ENCODE results near the gene DSCAML1.

The DSCAML1 gene

DNA sequence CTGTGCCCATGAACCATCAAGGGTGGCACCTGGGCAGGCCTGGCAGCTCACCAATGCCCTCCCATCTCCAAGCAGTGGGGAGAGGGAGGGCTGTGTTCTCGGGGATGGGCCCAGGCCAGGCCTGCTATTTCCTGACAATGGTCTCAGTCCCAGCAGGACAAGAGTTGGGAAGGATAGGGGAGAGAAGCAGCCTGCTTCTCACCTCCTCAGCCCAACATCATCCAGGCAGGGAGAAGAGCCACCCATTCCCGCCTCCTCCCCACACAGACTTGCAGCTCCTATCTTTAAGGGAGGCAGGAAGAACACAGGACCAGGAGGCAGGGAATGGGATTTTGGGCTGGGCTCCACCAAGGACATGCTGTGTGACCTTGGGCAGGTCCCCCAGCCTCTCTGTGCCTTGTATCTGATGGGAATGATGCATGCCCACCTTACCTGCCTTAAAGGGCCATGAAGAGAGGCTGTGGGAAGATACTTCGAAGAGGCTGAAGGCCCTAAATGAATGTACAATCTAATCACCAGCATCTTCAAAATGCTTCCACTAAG is 108.7 kb downstream of the DSCAML1 start:
- intact Hi-C loops (cut with DNase I; ENCODE audit: low total_unique reads), result no loop called here
- TF ChIP-seq, protein P1, sequence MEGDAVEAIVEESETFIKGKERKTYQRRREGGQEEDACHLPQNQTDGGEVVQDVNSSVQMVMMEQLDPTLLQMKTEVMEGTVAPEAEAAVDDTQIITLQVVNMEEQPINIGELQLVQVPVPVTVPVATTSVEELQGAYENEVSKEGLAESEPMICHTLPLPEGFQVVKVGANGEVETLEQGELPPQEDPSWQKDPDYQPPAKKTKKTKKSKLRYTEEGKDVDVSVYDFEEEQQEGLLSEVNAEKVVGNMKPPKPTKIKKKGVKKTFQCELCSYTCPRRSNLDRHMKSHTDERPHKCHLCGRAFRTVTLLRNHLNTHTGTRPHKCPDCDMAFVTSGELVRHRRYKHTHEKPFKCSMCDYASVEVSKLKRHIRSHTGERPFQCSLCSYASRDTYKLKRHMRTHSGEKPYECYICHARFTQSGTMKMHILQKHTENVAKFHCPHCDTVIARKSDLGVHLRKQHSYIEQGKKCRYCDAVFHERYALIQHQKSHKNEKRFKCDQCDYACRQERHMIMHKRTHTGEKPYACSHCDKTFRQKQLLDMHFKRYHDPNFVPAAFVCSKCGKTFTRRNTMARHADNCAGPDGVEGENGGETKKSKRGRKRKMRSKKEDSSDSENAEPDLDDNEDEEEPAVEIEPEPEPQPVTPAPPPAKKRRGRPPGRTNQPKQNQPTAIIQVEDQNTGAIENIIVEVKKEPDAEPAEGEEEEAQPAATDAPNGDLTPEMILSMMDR (IDR thresholded peaks at IDR 0.05), result no peak

DNA sequence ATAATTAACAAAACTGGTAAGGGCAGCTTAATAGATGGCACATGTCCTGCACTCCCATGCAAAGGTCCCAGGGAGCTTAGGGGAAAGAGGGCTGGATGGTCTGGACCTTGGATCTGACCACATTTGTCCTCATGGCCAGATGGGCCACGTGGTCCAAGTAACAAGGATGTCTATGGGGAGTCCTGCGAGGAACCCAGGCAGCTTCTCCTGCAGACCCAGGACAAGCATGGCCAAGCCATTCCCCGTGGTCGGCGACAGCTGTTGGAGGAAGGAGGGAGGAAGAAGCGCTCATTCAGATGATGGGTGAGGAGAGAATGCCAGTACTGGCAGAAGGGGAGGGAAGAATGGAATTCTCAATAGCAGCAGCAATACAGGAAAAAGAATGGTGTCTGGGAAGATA is 109.2 kb downstream of the DSCAML1 start:
- DNase-seq, result no peak
- H3K27ac ChIP-seq, result no peak overlapping the region
- peaks cover 0 to 5% of the 10 kb centered on the region in 2 donors for H3K27me3 ChIP-seq
- H3K4me1 ChIP-seq, result no peaks in the 10 kb centered on the region
- no peak overlapping the region for H3K4me3 ChIP-seq
- intact Hi-C loops (cut with DNase I; ENCODE audit: low total_unique reads), result no loop called here
- TF ChIP-seq, protein P1 (IDR thresholded peaks at IDR 0.05), result no peak
- no peaks in the 10 kb centered on the region for H3K36me3 ChIP-seq
- H3K9me3 ChIP-seq, result no peaks in the 10 kb centered on the region

More for the DNA sequence above, 108.7 kb downstream of the DSCAML1 start:
- no peak for DNase-seq
- no peak overlapping the region for H3K4me3 ChIP-seq
- peaks cover 0 to 5% of the 10 kb centered on the region in 2 donors for H3K27me3 ChIP-seq
- H3K9me3 ChIP-seq, result no peaks in the 10 kb centered on the region
- no peak overlapping the region for H3K27ac ChIP-seq
- no peaks in the 10 kb centered on the region for H3K4me1 ChIP-seq
- no peaks in the 10 kb centered on the region for H3K36me3 ChIP-seq

DNA sequence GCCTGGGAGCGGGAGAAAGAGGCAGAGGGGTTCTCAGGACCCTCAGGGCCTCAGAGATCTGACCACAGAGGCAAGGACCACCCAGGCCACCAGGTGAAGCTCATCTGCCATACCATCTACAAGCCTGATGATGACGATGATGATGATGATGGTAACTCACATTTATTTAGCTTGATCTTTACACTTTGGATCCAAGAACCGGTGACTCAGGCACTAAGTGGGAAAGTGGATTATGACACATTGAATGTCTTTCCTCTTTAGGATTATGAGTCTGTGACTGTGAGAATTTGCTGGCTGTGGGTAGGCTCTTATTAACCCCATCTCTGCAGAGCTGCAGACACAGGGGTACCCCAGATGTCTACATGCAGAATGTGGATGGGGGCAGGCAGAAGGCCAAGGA is 110.3 kb downstream of the DSCAML1 start:
- Histone ChIP-seq H3K36me3 (no peaks in the 10 kb centered on the region), H3K9me3 (no peaks in the 10 kb centered on the region), H3K27me3 (peaks cover 0 to 8% of the 10 kb centered on the region in 2 donors), H3K4me3 (no peak overlapping the region), H3K27ac (no peak overlapping the region), H3K4me1 (no peaks in the 10 kb centered on the region)
- TF ChIP-seq, protein P1 (IDR thresholded peaks at IDR 0.05), result no peak
- intact Hi-C loops (cut with DNase I; ENCODE audit: low total_unique reads), result no loop called here
- no peak for DNase-seq

DNA sequence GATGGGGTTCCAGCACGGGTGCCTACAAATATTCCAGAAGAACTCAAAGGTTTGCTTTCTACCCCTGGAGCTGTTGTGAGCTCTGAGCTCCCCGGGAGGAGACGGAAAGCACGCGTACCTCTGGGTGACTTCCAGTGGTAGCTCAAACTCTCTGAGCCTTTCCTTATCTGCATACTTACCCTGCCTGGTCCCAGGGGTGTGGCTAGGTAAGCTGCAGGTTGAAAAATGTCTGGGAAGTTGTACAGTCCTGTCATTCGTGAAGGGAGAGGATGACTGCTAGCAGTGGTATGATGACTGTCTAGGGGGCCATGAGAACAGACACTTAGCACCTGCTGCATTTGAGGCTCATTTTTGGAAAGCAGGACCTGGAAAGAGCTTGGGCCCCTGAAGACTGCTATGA is 111.5 kb downstream of the DSCAML1 start:
- Histone ChIP-seq H3K4me1 (no peaks in the 10 kb centered on the region), H3K9me3 (no peaks in the 10 kb centered on the region), H3K27me3 (peaks cover 0 to 8% of the 10 kb centered on the region in 2 donors), H3K36me3 (no peaks in the 10 kb centered on the region), H3K4me3 (no peak overlapping the region), H3K27ac (no peak overlapping the region)
- intact Hi-C loops (cut with DNase I; ENCODE audit: low total_unique reads), result no loop called here
- DNase-seq, result no peak
- TF ChIP-seq, protein P1 (IDR thresholded peaks at IDR 0.05), result no peak

DNA sequence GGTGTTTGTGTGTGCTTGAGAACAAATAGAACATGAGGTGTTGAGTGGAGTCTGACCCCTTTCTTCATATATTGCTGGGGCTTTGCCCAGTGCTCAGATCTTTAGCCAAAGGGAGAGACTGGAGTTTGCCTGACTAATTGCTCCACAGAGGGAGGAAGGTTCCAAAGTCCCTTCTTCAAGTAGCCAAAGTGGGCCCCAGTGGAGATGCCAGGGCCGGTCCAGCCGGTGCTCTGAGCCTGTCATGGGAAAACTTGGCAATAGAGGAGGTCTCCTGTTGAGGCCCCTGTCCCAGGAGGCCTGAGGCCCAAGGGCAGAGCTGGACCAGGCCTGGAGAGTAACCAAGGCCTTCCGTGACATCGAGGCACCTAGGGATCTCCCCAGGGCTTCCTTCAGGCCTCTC is 112.3 kb downstream of the DSCAML1 start:
- TF ChIP-seq, protein P1 (IDR thresholded peaks at IDR 0.05), result no peak
- H3K36me3 ChIP-seq, result no peaks in the 10 kb centered on the region
- no peak for DNase-seq
- H3K4me1 ChIP-seq, result no peaks in the 10 kb centered on the region
- H3K9me3 ChIP-seq, result no peaks in the 10 kb centered on the region
- H3K27me3 ChIP-seq, result peaks cover 0 to 8% of the 10 kb centered on the region in 2 donors
- no peak overlapping the region for H3K27ac ChIP-seq
- H3K4me3 ChIP-seq, result no peak overlapping the region
- intact Hi-C loops (cut with DNase I; ENCODE audit: low total_unique reads), result no loop called here

DNA sequence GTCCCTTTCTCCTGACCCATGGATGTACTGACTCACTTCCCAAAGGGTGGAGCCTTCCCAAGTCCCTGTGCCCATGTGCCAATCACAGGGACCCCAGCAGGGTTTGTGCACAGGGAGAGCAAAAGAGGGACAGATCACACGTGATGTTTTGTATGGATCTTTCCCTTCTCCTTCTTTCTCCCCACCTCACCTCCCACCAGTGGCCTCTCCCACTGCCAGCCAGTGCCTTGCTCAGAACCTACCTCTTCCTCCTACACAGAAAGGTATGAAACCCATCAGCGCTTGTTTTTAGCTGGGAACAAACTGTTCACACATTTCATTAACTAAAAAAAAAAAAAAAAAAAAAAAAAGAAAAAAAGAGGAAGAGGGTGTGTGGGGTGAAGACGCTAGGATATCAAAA is 112.9 kb downstream of the DSCAML1 start:
- Histone ChIP-seq H3K27me3 (peaks cover 0 to 8% of the 10 kb centered on the region in 2 donors), H3K9me3 (no peaks in the 10 kb centered on the region), H3K4me3 (no peak overlapping the region), H3K36me3 (no peaks in the 10 kb centered on the region), H3K4me1 (no peaks in the 10 kb centered on the region), H3K27ac (no peak overlapping the region)
- intact Hi-C loops (cut with DNase I; ENCODE audit: low total_unique reads), result no loop called here
- TF ChIP-seq, protein P1 (IDR thresholded peaks at IDR 0.05), result no peak
- no peak for DNase-seq
